ENCODE measurements around the gene ACLY.

ACLY gene

GRCh38 chr17:41895617-41896016, 23.1 kb downstream of the ACLY start:
- Histone ChIP-seq H3K4me3 (replicated peaks; ENCODE audit: low read depth, low read length) (no peak overlapping the region), H3K36me3 (ENCODE audit: control insufficient read depth, insufficient read depth, low read length) (peaks cover 54% of the 10 kb centered on the region), H3K27me3 (replicated peaks; ENCODE audit: control insufficient read depth, insufficient read depth, low read length) (no peaks in the 10 kb centered on the region)
- no peak for TF ChIP-seq CTCF (IDR thresholded peaks at IDR 0.05; ENCODE audit: insufficient read depth, low read length, poor library complexity, severe bottlenecking)
- no peak for DNase-seq (ENCODE audit: extremely low read depth, insufficient read length)

- no peak for DNase-seq (ENCODE audit: extremely low read depth, insufficient read length)
- Histone ChIP-seq H3K27me3 (replicated peaks; ENCODE audit: control insufficient read depth, insufficient read depth, low read length) (no peaks in the 10 kb centered on the region), H3K4me3 (replicated peaks; ENCODE audit: low read depth, low read length) (no peak overlapping the region), H3K36me3 (ENCODE audit: control insufficient read depth, insufficient read depth, low read length) (peaks cover 50% of the 10 kb centered on the region)
- no peak for TF ChIP-seq CTCF (IDR thresholded peaks at IDR 0.05; ENCODE audit: insufficient read depth, low read length, poor library complexity, severe bottlenecking)
Observed at GRCh38 chr17:41894791-41895331, 23.9 kb downstream of the ACLY start.

GRCh38 chr17:41893384-41893783, 25.4 kb downstream of the ACLY start:
- TF ChIP-seq CTCF (IDR thresholded peaks at IDR 0.05; ENCODE audit: insufficient read depth, low read length, poor library complexity, severe bottlenecking), result no peak
- no peak overlapping the region for H3K4me3 ChIP-seq (replicated peaks; ENCODE audit: low read depth, low read length)
- H3K27me3 ChIP-seq (replicated peaks; ENCODE audit: control insufficient read depth, insufficient read depth, low read length), result no peaks in the 10 kb centered on the region
- peaks cover 47% of the 10 kb centered on the region for H3K36me3 ChIP-seq (ENCODE audit: control insufficient read depth, insufficient read depth, low read length)
- DNase-seq (ENCODE audit: extremely low read depth, insufficient read length), result no peak

GRCh38 chr17:41892021-41892376, 26.8 kb downstream of the ACLY start:
- no peak for DNase-seq (ENCODE audit: extremely low read depth, insufficient read length)
- H3K4me3 ChIP-seq (replicated peaks; ENCODE audit: low read depth, low read length), result no peak overlapping the region
- H3K36me3 ChIP-seq (ENCODE audit: control insufficient read depth, insufficient read depth, low read length), result peaks cover 50% of the 10 kb centered on the region
- H3K27me3 ChIP-seq (replicated peaks; ENCODE audit: control insufficient read depth, insufficient read depth, low read length), result no peaks in the 10 kb centered on the region
- no peak for TF ChIP-seq CTCF (IDR thresholded peaks at IDR 0.05; ENCODE audit: insufficient read depth, low read length, poor library complexity, severe bottlenecking)

- Histone ChIP-seq H3K27me3 (replicated peaks; ENCODE audit: control insufficient read depth, insufficient read depth, low read length) (no peaks in the 10 kb centered on the region), H3K4me3 (replicated peaks; ENCODE audit: low read depth, low read length) (no peak overlapping the region), H3K36me3 (ENCODE audit: control insufficient read depth, insufficient read depth, low read length) (peaks cover 46% of the 10 kb centered on the region)
- TF ChIP-seq CTCF (IDR thresholded peaks at IDR 0.05; ENCODE audit: insufficient read depth, low read length, poor library complexity, severe bottlenecking), result no peak
- no peak for DNase-seq (ENCODE audit: extremely low read depth, insufficient read length)
Observed at GRCh38 chr17:41891135-41892020, 27.4 kb downstream of the ACLY start.

Data from GM06990 (cell line).